Spleen (tissue), 11 donors: ENCODE data around the gene PVALB. TPM values are rescaled to one million over a fixed set of nuclear protein-coding genes. Genes with fewer than 3 reads are reported as not detected.

Source experiments
- DNase-seq: peaks from one replicate; pipeline ENCODE4 v3.0.0-alpha.2; 2020
- H3K27ac ChIP-seq, 8 donors: fragments of 200-600 bp; sonication (generic) in 7 of 8; 1 replicate in 4 of 8; 2 replicates in 4 of 8; pipeline versions ENCODE4 v1.5.0 to v1.8.0; 2016 to 2021; ENCODE audit warnings: inconsistent platforms in 4 of 8, mild to moderate bottlenecking in 4 of 8, moderate library complexity in 1 of 8
- H3K27me3 ChIP-seq, 7 donors: fragments of 200-600 bp; sonication (generic) in 6 of 7; replicated peaks in 1 of 7; 1 replicate in 4 of 7; 2 replicates in 3 of 7; pipeline versions ENCODE4 v1.5.0 to v1.8.0; 2016 to 2021; ENCODE audit warnings: inconsistent platforms in 3 of 7, mild to moderate bottlenecking in 1 of 7
- H3K36me3 ChIP-seq, 6 donors: fragments of 200-600 bp; sonication (generic) in 5 of 6; 1 replicate in 4 of 6; 2 replicates in 2 of 6; pipeline versions ENCODE4 v1.5.0 to v1.8.0; 2016 to 2021; ENCODE audit warnings: inconsistent platforms in 2 of 6
- H3K4me1 ChIP-seq, 6 donors: fragments of 200-600 bp; sonication (generic) in 5 of 6; 1 replicate in 3 of 6; 2 replicates in 3 of 6; pipeline versions ENCODE4 v1.5.0 to v1.8.0; 2016 to 2021; ENCODE audit warnings: inconsistent platforms in 3 of 6
- H3K4me3 ChIP-seq, 8 donors: fragments of 200-600 bp; sonication (generic) in 7 of 8; 1 replicate in 4 of 8; 2 replicates in 4 of 8; pipeline versions ENCODE4 v1.5.0 to v1.8.0; 2016 to 2021; ENCODE audit warnings: inconsistent platforms in 4 of 8, mild to moderate bottlenecking in 4 of 8, moderate library complexity in 2 of 8
- H3K9me3 ChIP-seq, 8 donors: fragments of 200-600 bp; sonication (generic) in 7 of 8; 1 replicate in 4 of 8; 2 replicates in 4 of 8; pipeline versions ENCODE4 v1.5.0 to v1.8.0; 2016 to 2021; ENCODE audit warnings: inconsistent platforms in 4 of 8
- CTCF ChIP-seq, 11 experiments: fragments of 200-600 bp in 7 of 11; fragments of 450-650 bp in 4 of 11; sonication (generic) in 4 of 11; IDR thresholded peaks in 8 of 11; conservative IDR thresholded peaks in 3 of 11; 1 replicate in 7 of 11; 2 replicates in 4 of 11; pipeline versions ENCODE4 v1.4.0 to v1.8.0; 2016 to 2021; ENCODE audit warnings: antibody characterized with exemption in 11 of 11, inconsistent platforms in 4 of 11, mild to moderate bottlenecking in 1 of 11
- POLR2A ChIP-seq, 3 donors: fragments of 450-650 bp; IDR thresholded peaks; one replicate each; pipeline ENCODE4 v1.5.1; 2017; ENCODE audit warnings: antibody characterized with exemption in 3 of 3, mild to moderate bottlenecking in 1 of 3
- POLR2AphosphoS5 ChIP-seq, 3 donors: sonication (generic); formaldehyde crosslinking; IDR thresholded peaks; one replicate each; pipeline ENCODE4 v1.5.1; 2017; ENCODE audit warnings: antibody characterized with exemption in 3 of 3
- WGBS, 5 donors: extraction: QIAGEN DNeasy Blood & Tissue Kit in 3 of 5; methylation state at CpG; one replicate each; pipeline versions ENCODE4 v1.1.5 to v1.1.7; 2013 to 2018; 5-methylcytosine and 5-hydroxymethylcytosine counted together
- intact Hi-C: fragments of 100-400 bp; cut with DNase I; formaldehyde crosslinking; loops from one replicate; pipeline ENCODE4 v1.15.0; 2023; ENCODE audit warnings: low total_unique reads
- polyA plus RNA-seq, 3 donors: library from polyadenylated mRNA; stranded (reverse); fragments of 200-250 nt; gene quantifications; one replicate each; pipeline ENCODE4 v1.2.1, GENCODE V29; 2013
- total RNA-seq, 7 donors: library from RNA; depleted of rRNA in 3 of 7; stranded (reverse); fragments of >200 nt in 3 of 7; fragmentation: NEBNext Ultra II Directional in 4 of 7; extraction: Animal tissue kit (Norgen Biotek cat#: 25700) in 4 of 7; gene quantifications; one replicate each; pipeline versions ENCODE4 v1.1.0 to v1.2.1, GENCODE V29; 2016 to 2021
- donor health status: healthy with polysubstance abuse.
- donor health status: DM: no; HTN: no; CAD: no; lungs with moderate emphysema.
- donor health status: DM: no; HTN: no; CAD: no.
- donor health status: Bipolar disorder and iron deficiency.
- donor health status: healthy.
- donor health status: DM: no; HTN: no; CAD: no.
- donor health status: DM: yes; HTN: yes; CAD: no.

Gene PVALB
- total and polyA plus RNA-seq, 10 donors: 0.52 to 3.2 (median 1.00) TPM; not detected in 2

- DNase-seq: no peak
- peaks cover 0 to 16% (median 10%) of the 10 kb centered on the region in 6 donors for H3K4me1 ChIP-seq
- H3K27ac ChIP-seq: no peak overlapping the region
- no peak for TF ChIP-seq POLR2A (IDR thresholded peaks at IDR 0.05)
- no peak for TF ChIP-seq POLR2AphosphoS5 (IDR thresholded peaks at IDR 0.05)
- TF ChIP-seq CTCF (IDR thresholded peaks at IDR 0.05 in 8 of 11, conservative IDR thresholded peaks at IDR 0.05 in 3 of 11): no peak
- no peaks in the 10 kb centered on the region for H3K36me3 ChIP-seq
- peaks cover 0 to 51% (median 0%) of the 10 kb centered on the region in 7 donors for H3K27me3 ChIP-seq
- intact Hi-C loops: loop anchor here (5.0 kb wide), 1 partner anchor 83 kb away; no protein-coding TSS in a partner anchor
- WGBS, 5 donors: 77 to 84% (median 82%) methylated on average over 14 of the region's 14 CpGs
- no peak overlapping the region for H3K4me3 ChIP-seq
- H3K9me3 ChIP-seq: peaks cover 0 to 7% (median 0%) of the 10 kb centered on the region in 8 donors
Measured at GRCh38 chr22:36850056-36850455, 33.2 kb upstream of the PVALB start.

- WGBS, 5 donors: 52 to 75% (median 61%) methylated on average over 6 of the region's 6 CpGs
- intact Hi-C loops: no loop called here
- Histone ChIP-seq H3K9me3 (no peaks in the 10 kb centered on the region), H3K36me3 (no peaks in the 10 kb centered on the region), H3K27ac (no peak overlapping the region), H3K4me3 (no peak overlapping the region), H3K4me1 (no peaks in the 10 kb centered on the region), H3K27me3 (peaks cover 0 to 63% (median 0%) of the 10 kb centered on the region in 7 donors)
- TF ChIP-seq POLR2AphosphoS5 (IDR thresholded peaks at IDR 0.05): no peak
- TF ChIP-seq POLR2A (IDR thresholded peaks at IDR 0.05): no peak
- no peak for TF ChIP-seq CTCF (IDR thresholded peaks at IDR 0.05 in 8 of 11, conservative IDR thresholded peaks at IDR 0.05 in 3 of 11)
- DNase-seq: no peak
Measured at GRCh38 chr22:36846949-36847348, 30.1 kb upstream of the PVALB start.

GRCh38 chr22:36846271-36846670 lies 29.4 kb upstream of the PVALB start:
- 75 to 87% (median 77%) methylated on average over 5 of the region's 5 CpGs for WGBS, 5 donors
- Histone ChIP-seq H3K4me1 (no peaks in the 10 kb centered on the region), H3K27ac (no peak overlapping the region), H3K4me3 (no peak overlapping the region), H3K9me3 (no peaks in the 10 kb centered on the region), H3K36me3 (no peaks in the 10 kb centered on the region), H3K27me3 (peaks cover 0 to 64% (median 0%) of the 10 kb centered on the region in 7 donors)
- DNase-seq: no peak
- intact Hi-C loops: no loop called here
- no peak for TF ChIP-seq CTCF (IDR thresholded peaks at IDR 0.05 in 8 of 11, conservative IDR thresholded peaks at IDR 0.05 in 3 of 11)
- no peak for TF ChIP-seq POLR2A (IDR thresholded peaks at IDR 0.05)
- TF ChIP-seq POLR2AphosphoS5 (IDR thresholded peaks at IDR 0.05): no peak

GRCh38 chr22:36840106-36840505 lies 23.3 kb upstream of the PVALB start:
- 38 to 60% (median 50%) methylated on average over 7 to 8 of the region's 8 CpGs for WGBS, 5 donors
- DNase-seq: no peak
- TF ChIP-seq POLR2AphosphoS5 (IDR thresholded peaks at IDR 0.05) (no peak), CTCF (IDR thresholded peaks at IDR 0.05 in 8 of 11, conservative IDR thresholded peaks at IDR 0.05 in 3 of 11) (no peak), POLR2A (IDR thresholded peaks at IDR 0.05) (no peak)
- Histone ChIP-seq H3K4me1 (peaks cover 0 to 7% (median 0%) of the 10 kb centered on the region in 6 donors), H3K36me3 (no peaks in the 10 kb centered on the region), H3K27me3 (peaks cover 0 to 49% (median 0%) of the 10 kb centered on the region in 7 donors), H3K27ac (no peak overlapping the region), H3K9me3 (peaks cover 0 to 13% (median 5%) of the 10 kb centered on the region in 8 donors), H3K4me3 (no peak overlapping the region)
- intact Hi-C loops: no loop called here
